OCI-M2 (cell line): Measurements from ENCODE around the gene TLCD1.
A peak's percentile ranks its signal among the peaks of the same experiment; 100 is the strongest.

ENCODE experiments used
- DNase-seq: peaks from one replicate; lab custom pipeline; 2025; ENCODE audit not compliant: unreplicated experiment; lab: John Stamatoyannopoulos, UW

The TLCD1 gene

GRCh38 chr17:28726226-28726626, at the start of gene TLCD1:
Gene TLCD1 (minus strand): TSS chr17:28726233. CDS start chr17:28726097, 136 bp downstream.
- no peak for DNase-seq

GRCh38 chr17:28774206-28774605, 48.2 kb upstream of the TLCD1 start:
- no peak for DNase-seq

- no peak for DNase-seq
These were observed 47.7 kb upstream of the TLCD1 start for GRCh38 chr17:28773736-28774135.

- no peak for DNase-seq
These were observed 39.0 kb upstream of the TLCD1 start for GRCh38 chr17:28765038-28765437.

GRCh38 chr17:28763804-28764266, 37.8 kb upstream of the TLCD1 start:
- DNase-seq, result no peak

GRCh38 chr17:28763137-28763799, 37.2 kb upstream of the TLCD1 start:
- no peak for DNase-seq

GRCh38 chr17:28760601-28761562, 34.8 kb upstream of the TLCD1 start:
- DNase-seq, result no peak

- no peak for DNase-seq
These were observed 33.3 kb upstream of the TLCD1 start for GRCh38 chr17:28759256-28759865.

GRCh38 chr17:28758411-28759121, 32.5 kb upstream of the TLCD1 start:
- no peak for DNase-seq

GRCh38 chr17:28756049-28756804, 30.2 kb upstream of the TLCD1 start:
- DNase-seq, result no peak

GRCh38 chr17:28755486-28755885, 29.5 kb upstream of the TLCD1 start:
- DNase-seq, result no peak

GRCh38 chr17:28751600-28752366, 25.8 kb upstream of the TLCD1 start:
- DNase-seq, result no peak

GRCh38 chr17:28750178-28751047, 24.4 kb upstream of the TLCD1 start:
- DNase-seq, result peak; percentile 54

- DNase-seq, result no peak
These were observed 23.6 kb upstream of the TLCD1 start for GRCh38 chr17:28749516-28750177.

- no peak for DNase-seq
These were observed 23.0 kb upstream of the TLCD1 start for GRCh38 chr17:28748852-28749515.

GRCh38 chr17:28747801-28748750, 22.0 kb upstream of the TLCD1 start:
- DNase-seq, result no peak
